Measurements from ENCODE around the gene TMEM273. TPM values are rescaled to one million over a fixed set of nuclear protein-coding genes. Genes with fewer than 3 reads are reported as not detected.

TMEM273 gene
- total RNA-seq, 4 donors from 2014 or later, result 18.6 to 37.9 (median 28.8) TPM

- no peak for DNase-seq (ENCODE audit: low spot score in 2 of 2)
- Histone ChIP-seq H3K9me3 (peaks cover 0 to 22% (median 0%) of the 10 kb centered on the region in 4 donors), H3K27ac (no peak overlapping the region), H3K36me3 (no peaks in the 10 kb centered on the region), H3K4me3 (no peak overlapping the region), H3K4me1 (no peaks in the 10 kb centered on the region), H3K27me3 (no peaks in the 10 kb centered on the region)
- TF ChIP-seq POLR2A (IDR thresholded peaks at IDR 0.05) (no peak), EP300 (IDR thresholded peaks at IDR 0.05) (no peak), CTCF (IDR thresholded peaks at IDR 0.05) (no peak)
- WGBS, 2 donors, result 87 to 98% methylated on average over 3 of the region's 3 CpGs
These were observed 34.0 kb upstream of the TMEM273 start for GRCh38 chr10:49222170-49222569.

GRCh38 chr10:49220679-49221078 lies 32.5 kb upstream of the TMEM273 start:
- Histone ChIP-seq H3K27me3 (no peaks in the 10 kb centered on the region), H3K4me1 (no peaks in the 10 kb centered on the region), H3K36me3 (no peaks in the 10 kb centered on the region), H3K9me3 (peaks cover 0 to 22% (median 0%) of the 10 kb centered on the region in 4 donors), H3K4me3 (no peak overlapping the region), H3K27ac (no peak overlapping the region)
- DNase-seq (ENCODE audit: low spot score in 2 of 2), result no peak
- 49 to 83% methylated on average over 2 of the region's 2 CpGs for WGBS, 2 donors
- TF ChIP-seq CTCF (IDR thresholded peaks at IDR 0.05) (no peak), POLR2A (IDR thresholded peaks at IDR 0.05) (no peak), EP300 (IDR thresholded peaks at IDR 0.05) (no peak)

GRCh38 chr10:49220031-49220430 lies 31.8 kb upstream of the TMEM273 start:
- WGBS, 2 donors, result 95% methylated on average over 1 of the region's 1 CpG
- Histone ChIP-seq H3K27ac (no peak overlapping the region), H3K9me3 (peaks cover 0 to 22% (median 0%) of the 10 kb centered on the region in 4 donors), H3K27me3 (no peaks in the 10 kb centered on the region), H3K4me3 (no peak overlapping the region), H3K4me1 (no peaks in the 10 kb centered on the region), H3K36me3 (no peaks in the 10 kb centered on the region)
- no peak for DNase-seq (ENCODE audit: low spot score in 2 of 2)
- no peak for TF ChIP-seq POLR2A (IDR thresholded peaks at IDR 0.05)
- no peak for TF ChIP-seq EP300 (IDR thresholded peaks at IDR 0.05)
- no peak for TF ChIP-seq CTCF (IDR thresholded peaks at IDR 0.05)

GRCh38 chr10:49219248-49219647 lies 31.1 kb upstream of the TMEM273 start:
- Histone ChIP-seq H3K36me3 (no peaks in the 10 kb centered on the region), H3K4me3 (no peak overlapping the region), H3K4me1 (no peaks in the 10 kb centered on the region), H3K27me3 (no peaks in the 10 kb centered on the region), H3K9me3 (peaks cover 0 to 22% (median 0%) of the 10 kb centered on the region in 4 donors), H3K27ac (no peak overlapping the region)
- DNase-seq (ENCODE audit: low spot score in 2 of 2), result no peak
- 40 to 58% methylated on average over 2 of the region's 2 CpGs for WGBS, 2 donors
- TF ChIP-seq EP300 (IDR thresholded peaks at IDR 0.05), result no peak
- no peak for TF ChIP-seq POLR2A (IDR thresholded peaks at IDR 0.05)
- TF ChIP-seq CTCF (IDR thresholded peaks at IDR 0.05), result no peak

GRCh38 chr10:49218480-49218879 lies 30.3 kb upstream of the TMEM273 start:
- no peak overlapping the region for H3K27ac ChIP-seq
- H3K9me3 ChIP-seq, result peaks cover 0 to 20% (median 0%) of the 10 kb centered on the region in 4 donors
- no peak for DNase-seq (ENCODE audit: low spot score in 2 of 2)
- no peaks in the 10 kb centered on the region for H3K4me1 ChIP-seq
- H3K36me3 ChIP-seq, result no peaks in the 10 kb centered on the region
- WGBS, 2 donors, result 78 to 91% methylated on average over 2 of the region's 2 CpGs
- TF ChIP-seq POLR2A (IDR thresholded peaks at IDR 0.05), result no peak
- no peak for TF ChIP-seq CTCF (IDR thresholded peaks at IDR 0.05)
- no peak for TF ChIP-seq EP300 (IDR thresholded peaks at IDR 0.05)
- H3K4me3 ChIP-seq, result no peak overlapping the region
- no peaks in the 10 kb centered on the region for H3K27me3 ChIP-seq

All from tibial nerve (tissue), 4 donors.